AG09319 (cell line): ENCODE data around the gene ACAP1.
A peak's percentile ranks its signal among the peaks of the same experiment; 100 is the strongest.

Experiments
- DNase-seq: peaks from one replicate; pipeline ENCODE4 v3.0.0-alpha.2; 2010; ENCODE audit warnings: low read depth; ENCODE audit errors: extremely low read depth
- CTCF ChIP-seq: IDR thresholded peaks from 2 replicates; pipeline ENCODE4 v1.5.1; 2011; ENCODE audit warnings: low read depth, mild to moderate bottlenecking, inconsistent platforms, low read length, moderate library complexity

The ACAP1 gene

GRCh38 chr17:7293816-7294613 lies 42.3 kb upstream of the ACAP1 start:
- TF ChIP-seq CTCF, result no peak
- DNase-seq, result no peak

GRCh38 chr17:7294614-7295153 lies 41.6 kb upstream of the ACAP1 start, which contains the start of gene YBX2:
Gene YBX2, minus strand, starts transcription at chr17:7294639. Its CDS starts 139 bp downstream, at chr17:7294500.
- no peak for DNase-seq

GRCh38 chr17:7295230-7296180 lies 40.8 kb upstream of the ACAP1 start:
- DNase-seq, result no peak
- TF ChIP-seq CTCF, result no peak

More at GRCh38 chr17:7294614-7295153, 41.6 kb upstream of the ACAP1 start, which contains the start of gene YBX2:
- TF ChIP-seq CTCF, result no peak

- peak; percentile 64 for TF ChIP-seq CTCF
- no peak for DNase-seq
These were observed 40.0 kb upstream of the ACAP1 start for GRCh38 chr17:7296189-7296861.

- no peak for DNase-seq
- TF ChIP-seq CTCF, result no peak
These were observed 32.1 kb upstream of the ACAP1 start for GRCh38 chr17:7304179-7304578.

GRCh38 chr17:7306911-7307685 lies 29.2 kb upstream of the ACAP1 start, which contains the start of gene EIF5A:
Gene EIF5A, plus strand, starts transcription at chr17:7307628. Its CDS starts 2,008 bp downstream, at chr17:7309636.
- TF ChIP-seq CTCF, result no peak
- peak; percentile 100 for DNase-seq
